Lung (tissue), 12 donors: ENCODE results near the gene CEP104. TPM values are rescaled to one million over a fixed set of nuclear protein-coding genes. Genes with fewer than 3 reads are reported as not detected.

ENCODE experiments used
- ATAC-seq: fragments of 200-7000 bp; cut with Tn5 transposase; one replicate; pipeline ENCODE4 v1.9.1; 2020; ENCODE audit warnings: moderate number of reproducible peaks; ENCODE audit not compliant: insufficient read depth, low FRiP score
- DNase-seq, 3 donors: peaks; one replicate each; pipeline ENCODE4 v3.0.0-alpha.2; 2013 to 2017
- H3K27ac ChIP-seq, 2 donors: one replicate each; pipeline ENCODE4 v1.5.1; 2013; ENCODE audit warnings: mild to moderate bottlenecking in 2 of 2, moderate library complexity in 2 of 2, control low read depth in 1 of 2, inconsistent platforms in 1 of 2, low read depth in 1 of 2, low read length in 1 of 2
- H3K27me3 ChIP-seq, 3 donors: one replicate each; pipeline ENCODE4 v1.5.1; 2013; ENCODE audit warnings: low read length in 2 of 3; ENCODE audit not compliant: control insufficient read depth in 3 of 3, insufficient read depth in 3 of 3
- H3K36me3 ChIP-seq, 4 donors: one replicate each; pipeline ENCODE4 v1.5.1; 2013; ENCODE audit warnings: low read length in 4 of 4, mild to moderate bottlenecking in 1 of 4, moderate library complexity in 1 of 4; ENCODE audit not compliant: control insufficient read depth in 4 of 4, insufficient read depth in 4 of 4
- H3K4me1 ChIP-seq, 5 donors: one replicate each; pipeline ENCODE4 v1.5.1; 2013; ENCODE audit warnings: low read length in 5 of 5, mild to moderate bottlenecking in 2 of 5, moderate library complexity in 1 of 5; ENCODE audit not compliant: control insufficient read depth in 5 of 5, insufficient read depth in 5 of 5
- H3K4me3 ChIP-seq: one replicate; pipeline ENCODE4 v1.5.1; 2013; ENCODE audit warnings: mild to moderate bottlenecking, control low read depth, moderate library complexity
- H3K9ac ChIP-seq, 2 donors: one replicate each; pipeline ENCODE4 v1.5.1; 2013; ENCODE audit warnings: low read length in 2 of 2, control low read depth in 1 of 2; ENCODE audit not compliant: insufficient read depth in 1 of 2
- H3K9me3 ChIP-seq, 4 donors: one replicate each; pipeline ENCODE4 v1.5.1; 2013; ENCODE audit warnings: low read length in 3 of 4, mild to moderate bottlenecking in 1 of 4, moderate library complexity in 1 of 4; ENCODE audit not compliant: control insufficient read depth in 4 of 4, insufficient read depth in 3 of 4
- CTCF ChIP-seq: IDR thresholded peaks from 2 replicates; pipeline ENCODE4 v1.5.1; 2012; ENCODE audit warnings: mild to moderate bottlenecking; ENCODE audit errors: control extremely low read depth, extremely low read depth
- WGBS, 2 donors: extraction: QIAGEN DNeasy Blood & Tissue Kit; methylation state at CpG; one replicate each; pipeline ENCODE4 v1.1.7; 2013; 5-methylcytosine and 5-hydroxymethylcytosine counted together
- polyA plus RNA-seq, 2 donors: library from polyadenylated mRNA; stranded (reverse); fragments of 200-250 nt; gene quantifications; one replicate each; pipeline ENCODE4 v1.2.1, GENCODE V29; 2013
- total RNA-seq, 2 donors: library from RNA; depleted of rRNA in 1 of 2; stranded (reverse); fragments of >200 nt in 1 of 2; gene quantifications; one replicate each; pipeline ENCODE4 v1.2.1, GENCODE V29; 2014 to 2021
- donor health status: control.
- donor health status: control.
- donor health status: Bipolar disorder and iron deficiency.
- donor health status: healthy.
- donor health status: DM: yes; HTN: yes; CAD: no.

The CEP104 gene
- total and polyA plus RNA-seq, 4 donors = 8.9 to 56.5 (median 25.5) TPM

DNA sequence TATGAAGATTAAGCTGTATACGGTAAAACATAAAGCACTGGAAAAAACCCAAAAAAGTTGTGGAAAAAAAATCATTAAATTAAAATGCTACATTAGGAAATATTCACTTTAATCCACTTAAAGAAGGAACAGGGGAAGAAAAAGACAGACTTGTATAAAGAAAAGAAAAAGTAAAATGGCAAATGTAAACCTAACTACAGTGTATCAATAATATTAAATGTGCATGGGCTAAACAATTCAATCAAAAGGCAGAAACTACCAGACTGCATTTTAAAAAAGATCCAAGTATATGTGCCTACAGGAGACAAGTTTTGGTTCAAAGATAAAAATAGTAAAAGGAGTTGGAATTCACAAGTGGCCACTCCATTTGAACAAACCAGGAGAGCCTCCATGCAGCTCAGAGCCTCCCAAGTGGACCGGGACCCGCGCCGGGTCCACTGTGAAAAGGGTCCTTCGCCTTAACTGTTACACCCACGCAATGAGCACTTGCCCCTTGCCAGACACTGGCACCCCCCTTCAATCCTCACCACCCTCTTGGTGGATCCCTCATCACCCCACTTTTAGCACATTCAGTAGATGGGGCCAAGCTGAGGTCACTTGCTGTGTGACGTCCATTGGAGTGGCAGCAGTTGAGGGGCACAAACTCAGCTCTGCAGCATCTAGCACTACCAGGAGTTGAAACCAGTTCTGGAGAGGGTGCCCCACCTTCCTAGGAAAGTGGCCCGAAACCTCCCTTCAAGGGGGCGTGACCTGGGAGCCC is 42.2 kb upstream of the CEP104 start:
- ATAC-seq = no peak
- Histone ChIP-seq H3K4me1 (peaks cover 0 to 7% (median 0%) of the 10 kb centered on the region in 5 donors), H3K36me3 (peaks cover 0 to 10% (median 8%) of the 10 kb centered on the region in 4 donors), H3K27me3 (no peaks in the 10 kb centered on the region), H3K9me3 (peaks cover 0 to 4% (median 2%) of the 10 kb centered on the region in 4 donors), H3K4me3 (peak overlapping the region; percentile 90), H3K9ac (peak overlapping the region; percentile 38 to 66), H3K27ac (peak overlapping the region; percentile 95 to 99)
- peak in 2 of 3 donors; percentile 29 to 43 for DNase-seq
- 40 to 41% methylated on average over 10 of the region's 10 CpGs for WGBS, 2 donors
- no peak for TF ChIP-seq CTCF

DNA sequence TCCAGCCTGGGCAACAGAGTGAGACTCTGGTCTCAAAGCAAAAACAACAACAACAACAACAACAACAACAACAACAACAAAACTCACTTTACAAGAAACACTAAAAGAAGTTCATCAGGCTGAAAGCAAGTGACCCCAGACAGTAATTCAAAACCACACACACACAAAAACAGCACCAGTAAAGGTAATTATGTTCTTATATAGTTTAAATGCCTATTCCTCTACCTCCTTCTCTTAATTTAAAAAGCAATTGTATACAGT is 41.4 kb upstream of the CEP104 start:
- Histone ChIP-seq H3K9ac (no peak overlapping the region), H3K36me3 (peaks cover 0 to 10% (median 8%) of the 10 kb centered on the region in 4 donors), H3K27ac (no peak overlapping the region), H3K9me3 (peaks cover 0 to 4% (median 2%) of the 10 kb centered on the region in 4 donors), H3K4me1 (peaks cover 0 to 7% (median 0%) of the 10 kb centered on the region in 5 donors), H3K27me3 (no peaks in the 10 kb centered on the region), H3K4me3 (no peak overlapping the region)
- no peak for TF ChIP-seq CTCF
- ATAC-seq = no peak
- no peak for DNase-seq

GRCh38 chr1:3896396-3897000 is 39.5 kb upstream of the CEP104 start:
- H3K9me3 ChIP-seq = peaks cover 0 to 4% (median 2%) of the 10 kb centered on the region in 4 donors
- no peak for TF ChIP-seq CTCF
- ATAC-seq (no peak), DNase-seq (no peak)
- WGBS, 2 donors = 91 to 92% methylated on average over 7 of the region's 7 CpGs
- H3K36me3 ChIP-seq = peaks cover 0 to 11% (median 9%) of the 10 kb centered on the region in 4 donors
- peaks cover 0 to 7% (median 0%) of the 10 kb centered on the region in 5 donors for H3K4me1 ChIP-seq
- H3K4me3 ChIP-seq = no peak overlapping the region
- no peaks in the 10 kb centered on the region for H3K27me3 ChIP-seq
- peak overlapping the region in 1 of 2 donors; percentile 6 for H3K27ac ChIP-seq
- no peak overlapping the region for H3K9ac ChIP-seq
